T-helper 9 cell (primary cell): ENCODE measurements around the gene SGSM1.
"Not testable (repeated sequence)": the region's sequence is repeated elsewhere in the genome, so short reads cannot be mapped to it uniquely, and the experiment has no call there.

Experiments used
- DNase-seq: peaks from one replicate; pipeline ENCODE4 v3.0.0-alpha.2; 2020

Gene SGSM1

GRCh38 chr22:24809331-24809730, 3.3 kb downstream of the SGSM1 start:
- DNase-seq, result no peak

GRCh38 chr22:24810043-24810749, 4.2 kb downstream of the SGSM1 start:
- no peak for DNase-seq

GRCh38 chr22:24812950-24813775, 7.2 kb downstream of the SGSM1 start:
- DNase-seq, result no peak

GRCh38 chr22:24813861-24814770, 8.1 kb downstream of the SGSM1 start:
- no peak for DNase-seq

- DNase-seq, result no peak
Observed at GRCh38 chr22:24816806-24817205, 10.8 kb downstream of the SGSM1 start.

GRCh38 chr22:24819487-24819886, 13.5 kb downstream of the SGSM1 start:
- no peak for DNase-seq

- no peak for DNase-seq
Observed at GRCh38 chr22:24819911-24820461, 14.0 kb downstream of the SGSM1 start.

GRCh38 chr22:24822471-24822870, 16.5 kb downstream of the SGSM1 start:
- no peak for DNase-seq

- DNase-seq, result no peak
Observed at GRCh38 chr22:24823787-24824186, 17.8 kb downstream of the SGSM1 start.

GRCh38 chr22:24824250-24824649, 18.2 kb downstream of the SGSM1 start:
- no peak for DNase-seq

GRCh38 chr22:24824915-24825314, 18.9 kb downstream of the SGSM1 start:
- no peak for DNase-seq

GRCh38 chr22:24826710-24827285, 20.8 kb downstream of the SGSM1 start:
- no peak for DNase-seq

- no peak for DNase-seq
Observed at GRCh38 chr22:24827296-24827695, 21.3 kb downstream of the SGSM1 start.

- DNase-seq, result no peak
Observed at GRCh38 chr22:24830205-24830979, 24.4 kb downstream of the SGSM1 start.

GRCh38 chr22:24831687-24832086, 25.7 kb downstream of the SGSM1 start:
- DNase-seq, result no peak

- no peak for DNase-seq
Observed at GRCh38 chr22:24833881-24834495, 28.0 kb downstream of the SGSM1 start.

- no peak for DNase-seq
Observed at GRCh38 chr22:24834845-24835570, 29.0 kb downstream of the SGSM1 start.

- no peak for DNase-seq
Observed at GRCh38 chr22:24836282-24836681, 30.3 kb downstream of the SGSM1 start.

- DNase-seq, result not testable (repeated sequence)
Observed at GRCh38 chr22:24837517-24837916, 31.5 kb downstream of the SGSM1 start.

- no peak for DNase-seq
Observed at GRCh38 chr22:24841261-24841660, 35.2 kb downstream of the SGSM1 start.
